Stimulated activated CD8-positive, alpha-beta memory T cell treated with anti-CD3 and anti-CD28 coated beads, Interleukin-7, amount 100 ng/mL, for 48 hours (primary cell): ENCODE measurements around the gene SIL1.
"Not testable (repeated sequence)": the region's sequence is repeated elsewhere in the genome, so short reads cannot be mapped to it uniquely, and the experiment has no call there.

Experiments used
- DNase-seq, 2 donors: peaks; one replicate each; pipeline ENCODE4 v3.0.0-alpha.2; 2020; ENCODE audit warnings: low read depth in 1 of 2; ENCODE audit errors: extremely low read depth in 1 of 2

The SIL1 gene

DNA sequence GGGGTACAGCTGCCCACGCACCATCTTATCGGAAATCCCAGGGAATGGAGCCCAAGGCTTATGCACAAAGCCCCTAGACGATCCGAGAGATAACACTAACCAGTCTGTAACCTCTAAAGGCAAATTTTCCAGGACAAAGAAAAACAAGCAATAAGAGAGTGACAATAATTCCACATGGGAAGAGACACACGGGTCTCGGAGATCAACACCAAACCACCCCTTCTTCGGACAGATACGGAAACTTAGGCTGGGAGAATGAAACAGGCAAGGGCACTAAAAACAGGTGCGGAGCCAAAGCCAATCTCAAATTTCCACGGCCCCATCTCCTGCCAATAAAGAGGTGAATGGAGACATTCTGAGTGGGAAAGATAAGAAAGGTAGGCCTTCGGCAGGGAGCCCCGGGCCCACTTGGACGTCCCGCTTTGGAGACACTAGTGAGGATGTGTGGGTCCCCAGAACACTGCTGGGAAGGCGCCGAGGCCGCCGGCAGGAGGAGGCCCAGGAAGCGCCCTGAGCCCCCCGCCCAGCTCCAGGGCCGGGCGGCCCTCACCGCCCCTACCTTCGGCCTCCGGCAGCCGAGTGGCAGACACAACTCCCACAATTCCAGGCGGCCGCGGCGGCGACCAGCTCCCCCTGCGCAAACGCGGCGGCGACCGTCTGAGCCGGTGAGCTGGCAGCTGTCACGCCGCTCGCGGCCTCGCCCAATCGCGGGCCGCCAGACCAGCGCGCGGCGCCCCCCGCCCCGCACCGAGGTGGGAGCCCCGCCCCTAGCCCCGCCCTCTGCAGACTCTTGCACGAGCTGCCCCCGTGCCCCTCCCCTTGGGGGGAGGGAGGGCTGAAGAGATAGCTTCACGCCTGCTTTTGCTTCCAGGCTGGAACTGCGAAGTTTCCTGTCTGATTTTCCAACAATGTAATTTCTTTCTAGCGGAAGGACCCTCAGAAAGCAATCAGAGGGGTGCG, at the start of gene SIL1:
SIL1 (minus strand) TSS at position 659 of the 960 bp plus-strand sequence. CDS start 70,525 bp downstream, outside the sequence.
- peak; percentile 89 to 93 for DNase-seq

DNA sequence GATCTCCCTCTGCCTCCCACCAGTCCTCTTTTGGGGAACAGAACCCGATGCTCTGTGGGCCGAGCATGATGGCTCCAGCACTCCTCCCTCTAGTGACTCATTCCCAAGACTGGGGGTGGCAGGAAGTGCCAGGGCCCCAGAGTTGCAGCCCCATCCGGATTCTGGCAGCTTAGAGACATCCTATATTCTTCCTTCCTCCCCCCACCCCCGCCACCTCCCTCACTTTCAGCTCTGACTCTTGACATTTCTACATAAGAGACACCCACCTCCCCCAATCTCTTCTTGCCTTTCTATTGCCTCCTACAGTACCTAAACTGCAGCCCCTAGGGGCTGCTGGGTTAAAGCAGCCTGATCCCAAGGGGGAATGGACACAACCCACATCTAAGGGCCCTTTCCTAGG, 48.2 kb upstream of the SIL1 start:
- DNase-seq: peak; percentile 24 to 65

DNA sequence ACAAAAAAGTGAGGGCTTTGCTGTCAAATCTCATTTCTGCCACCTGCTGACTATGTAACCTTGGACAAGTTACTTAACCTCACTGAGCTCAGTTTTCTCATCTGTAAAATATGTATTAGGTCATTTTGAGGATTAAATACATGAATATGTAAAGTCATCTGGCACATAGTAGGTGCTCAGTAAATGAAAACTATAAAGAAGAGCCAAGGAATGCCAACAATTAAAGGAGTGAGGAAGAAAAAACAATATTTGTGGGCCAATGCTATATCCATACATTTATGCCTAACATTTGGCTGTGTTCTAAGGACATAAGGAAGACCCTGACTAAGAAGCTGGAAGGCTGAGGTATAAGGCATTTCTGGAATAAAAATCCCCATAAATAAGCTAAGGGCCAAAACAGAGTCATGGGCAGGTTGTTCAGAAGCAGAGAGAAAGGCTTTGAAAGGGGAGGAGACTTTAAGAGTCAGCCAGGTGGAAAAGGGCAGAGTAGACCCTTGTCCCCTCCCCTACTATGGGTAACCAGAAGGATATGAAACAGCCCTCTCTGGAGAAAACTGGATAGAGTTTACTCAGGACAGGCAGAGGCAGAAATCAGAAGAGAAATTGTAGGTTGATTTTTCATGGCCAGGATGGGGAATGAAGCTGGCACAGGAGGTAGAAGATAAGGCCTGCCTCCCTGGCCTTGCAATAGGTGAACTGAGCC, 47.6 kb upstream of the SIL1 start:
- DNase-seq: no peak

GRCh38 chr5:139243425-139243970, 45.3 kb upstream of the SIL1 start:
- DNase-seq: no peak

DNA sequence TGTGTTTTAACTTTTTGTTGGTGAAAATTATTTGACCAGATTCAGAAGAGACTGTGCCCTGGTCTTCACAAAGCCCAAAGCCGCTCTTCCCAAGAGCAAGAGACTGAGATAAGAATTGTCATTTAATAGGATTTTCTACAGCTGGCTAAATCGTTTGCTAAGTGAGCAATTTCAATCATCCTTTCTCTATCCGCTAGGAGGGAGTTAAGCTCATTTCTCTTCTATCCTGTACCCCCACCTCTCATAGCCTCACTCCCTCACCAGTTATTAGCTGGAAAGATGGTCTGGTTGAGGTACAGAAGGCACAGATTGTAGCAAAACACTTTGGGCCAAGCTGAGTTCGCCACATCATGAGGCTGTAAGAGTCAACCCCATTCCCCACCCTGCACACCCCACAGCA, 43.0 kb upstream of the SIL1 start:
- no peak for DNase-seq

- no peak for DNase-seq
These were observed 38.3 kb upstream of the SIL1 start for GRCh38 chr5:139236479-139236878.

DNA sequence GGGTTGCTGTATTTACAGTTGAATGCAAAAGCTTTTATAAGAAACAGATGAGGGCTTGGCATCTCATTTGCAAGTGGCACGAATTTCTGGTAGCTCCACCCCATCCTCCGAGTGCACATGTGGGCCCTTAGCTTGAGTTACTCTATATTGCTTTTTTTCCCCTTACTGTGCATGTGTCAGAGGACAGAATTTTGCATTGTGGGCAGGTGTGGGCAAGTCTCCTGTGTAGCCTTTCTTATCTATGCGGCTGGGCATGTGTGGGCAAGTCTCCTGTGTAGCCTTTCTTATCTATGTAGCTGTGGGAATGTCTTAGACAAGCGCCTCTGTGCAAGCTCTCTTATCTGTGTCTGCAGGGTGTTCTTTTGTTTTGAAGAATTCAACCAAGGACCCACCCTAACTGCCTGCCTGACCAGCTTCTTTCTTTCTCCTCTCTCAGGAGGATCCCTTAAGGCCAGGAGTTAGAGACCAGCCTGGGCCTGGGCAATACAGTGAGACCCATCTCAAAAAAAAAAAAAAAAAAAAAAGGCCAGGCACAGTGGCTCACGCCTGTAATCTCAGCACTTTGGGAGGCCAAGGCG, 34.1 kb upstream of the SIL1 start:
- DNase-seq: no peak

DNA sequence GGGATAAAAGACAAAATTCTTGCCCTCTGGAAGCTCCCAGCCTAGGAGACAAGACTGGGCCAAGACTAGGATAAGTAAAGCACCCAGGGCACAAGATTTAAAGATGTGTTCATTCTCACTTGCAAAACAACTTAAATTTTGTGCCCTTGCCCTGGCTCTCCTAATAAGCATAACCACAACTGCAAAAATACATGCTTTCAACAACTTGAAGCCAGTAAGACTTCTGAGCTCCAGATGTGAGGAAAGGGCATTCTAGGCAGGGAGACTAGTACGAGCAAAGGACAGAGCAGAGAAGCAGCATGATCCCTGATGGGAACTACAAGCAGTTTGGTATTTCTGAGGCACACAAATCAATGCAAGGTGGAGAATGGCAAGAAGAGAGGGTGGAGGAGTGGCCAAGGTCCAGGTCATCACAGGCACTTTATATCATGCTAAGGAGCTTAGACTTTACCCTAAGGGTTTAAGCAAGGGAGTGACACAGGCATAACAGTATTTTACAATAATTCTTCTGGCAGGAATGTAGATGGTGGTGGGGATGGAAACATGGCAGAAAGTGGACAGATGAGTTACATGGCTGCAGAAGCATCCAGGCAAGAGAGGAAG, 30.1 kb upstream of the SIL1 start:
- no peak for DNase-seq

GRCh38 chr5:139226131-139226530, 28.0 kb upstream of the SIL1 start:
- DNase-seq: no peak

GRCh38 chr5:139223481-139223880, 25.3 kb upstream of the SIL1 start:
- DNase-seq: no peak

DNA sequence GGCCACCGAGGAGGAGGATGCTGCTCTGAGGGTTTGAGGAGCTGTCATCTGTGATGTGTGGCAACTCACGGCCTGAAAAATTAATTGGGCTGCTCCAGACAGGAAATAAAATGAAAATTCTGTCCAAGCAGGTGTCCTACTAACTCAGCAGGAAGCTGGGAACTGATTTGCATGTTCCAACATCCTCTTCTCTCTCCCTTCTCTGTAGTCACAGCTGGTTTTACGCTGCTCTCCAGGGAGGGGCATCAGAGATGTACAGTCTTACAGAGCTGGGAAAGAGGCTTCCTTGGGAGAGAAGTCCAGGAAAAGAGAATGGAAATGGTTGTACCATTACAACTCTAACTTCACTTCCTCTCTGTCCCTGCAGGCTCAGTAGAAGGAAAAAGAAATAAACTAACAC, 24.2 kb upstream of the SIL1 start:
- no peak for DNase-seq

- DNase-seq: not testable (repeated sequence)
These were observed 19.9 kb upstream of the SIL1 start for GRCh38 chr5:139218038-139218437.

GRCh38 chr5:139215107-139215975, 17.2 kb upstream of the SIL1 start:
- no peak for DNase-seq

DNA sequence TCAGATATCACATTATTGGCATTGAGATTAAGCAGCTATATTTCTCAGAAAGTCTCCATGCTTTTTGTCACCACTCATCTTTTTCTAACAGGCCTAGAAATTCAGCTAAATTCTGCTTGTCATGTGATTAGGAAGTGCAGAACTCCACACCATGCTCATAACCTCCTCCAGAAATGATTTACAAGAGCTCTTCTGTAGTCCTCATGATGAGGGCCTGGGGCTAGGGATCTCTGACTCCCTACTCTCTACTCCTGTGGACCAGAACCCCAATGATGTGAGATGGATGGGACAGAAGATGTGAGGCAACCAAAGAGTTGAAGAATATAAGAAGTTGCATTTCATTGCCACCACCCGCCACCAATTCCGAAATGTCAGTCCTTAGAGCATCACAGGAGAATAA, 16.5 kb upstream of the SIL1 start:
- DNase-seq: no peak

DNA sequence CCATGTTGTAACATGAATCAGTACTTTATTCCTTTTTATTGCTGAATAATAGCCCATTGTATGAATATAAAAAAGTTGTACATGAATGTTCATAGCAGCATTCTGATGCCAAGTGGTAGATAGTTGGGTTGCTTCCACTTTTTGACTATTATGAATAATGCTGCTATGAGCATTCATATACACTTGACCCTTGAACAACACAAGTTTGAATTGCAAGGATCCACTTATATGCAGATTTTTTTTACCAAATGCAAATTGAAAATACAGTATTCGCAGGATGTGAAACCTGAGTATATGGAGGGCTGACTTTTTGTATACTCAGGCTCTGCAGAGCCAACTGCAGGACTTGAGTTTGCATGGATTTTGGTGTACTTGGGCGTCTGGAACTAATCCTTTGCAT, 14.7 kb upstream of the SIL1 start:
- no peak for DNase-seq

DNA sequence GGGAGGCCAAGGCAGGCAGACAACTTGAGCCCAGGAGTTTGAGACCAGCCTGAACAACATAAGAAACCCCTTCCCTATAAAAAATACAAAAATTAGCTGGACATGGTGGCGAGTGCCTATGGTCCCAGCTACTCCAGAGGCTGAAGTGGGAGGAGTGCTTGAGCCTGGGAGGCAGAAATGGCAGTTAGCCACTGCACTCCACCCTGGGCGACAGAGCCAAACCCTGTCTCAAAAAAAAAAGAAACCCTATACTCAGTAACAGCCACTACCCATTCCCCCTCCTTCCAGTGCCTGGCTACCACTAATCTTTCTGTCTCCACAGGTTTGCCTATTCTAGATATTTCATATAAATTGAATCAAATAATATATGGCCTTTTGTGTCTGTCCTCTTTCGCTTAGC, 14.3 kb upstream of the SIL1 start:
- DNase-seq: no peak

DNA sequence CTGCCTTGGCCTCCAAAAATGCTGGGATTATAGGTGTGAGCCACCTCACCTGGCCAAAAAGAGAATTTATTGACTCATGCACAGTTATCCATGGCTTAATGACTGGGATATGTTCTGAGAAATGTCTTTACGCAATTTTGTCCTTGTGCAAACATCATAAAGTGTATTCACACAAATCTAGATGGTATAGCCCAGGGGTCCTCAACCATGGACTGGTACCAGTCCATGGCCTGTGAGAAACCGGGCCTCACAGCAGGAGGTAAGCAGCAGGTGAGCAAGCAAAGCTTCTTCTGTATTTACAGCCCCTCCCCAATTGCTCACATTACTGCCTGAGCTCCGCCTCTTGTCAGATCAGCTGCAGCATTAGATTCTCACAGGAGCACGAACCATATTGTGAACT, 12.4 kb upstream of the SIL1 start:
- DNase-seq: no peak

DNA sequence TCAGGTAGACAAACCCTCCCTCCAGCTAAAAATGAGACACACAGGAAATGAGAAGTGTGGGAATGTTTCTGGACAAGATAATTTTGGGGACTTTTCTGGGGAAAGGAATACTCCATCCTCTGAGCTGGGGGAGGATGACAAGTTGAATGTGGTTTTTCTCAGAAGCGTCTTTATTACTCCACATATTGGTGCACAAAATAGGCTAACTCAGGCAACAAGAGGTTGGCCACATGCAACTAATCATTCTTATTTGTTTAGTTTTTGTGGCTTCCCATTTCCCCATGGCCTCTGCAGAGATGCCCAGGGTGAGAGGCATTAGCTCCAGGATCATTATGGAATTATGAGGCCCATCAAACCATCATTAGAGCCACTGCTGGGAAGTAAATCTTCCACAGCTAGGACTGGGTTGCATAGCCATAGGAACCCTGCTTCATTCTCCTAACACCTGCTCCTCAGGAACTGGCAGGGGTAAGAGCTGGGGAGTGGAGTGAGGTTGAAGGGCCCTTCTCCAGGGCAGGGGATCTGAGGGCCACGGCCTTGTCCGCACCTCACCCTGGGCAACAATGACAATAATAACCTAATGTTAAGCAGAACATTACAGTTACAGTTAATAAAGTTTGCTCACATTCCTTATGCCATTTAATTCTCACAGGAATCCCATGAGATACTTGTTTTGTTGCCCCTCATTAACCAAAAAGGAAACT, 9.3 kb upstream of the SIL1 start:
- DNase-seq: no peak

GRCh38 chr5:139205586-139205985, 7.4 kb upstream of the SIL1 start:
- DNase-seq: no peak
